Upper lobe of right lung (tissue), 1 donor: ENCODE results near the gene PRSS2. TPM values are rescaled to one million over a fixed set of nuclear protein-coding genes. Genes with fewer than 3 reads are reported as not detected.

Experiments used
- ATAC-seq: fragments of 200-7000 bp; cut with Tn5 transposase; one replicate; pipeline ENCODE4 v1.9.1; 2020; ENCODE audit warnings: mild to moderate bottlenecking, moderate library complexity
- DNase-seq: peaks from one replicate; pipeline ENCODE4 v3.0.0-alpha.2; 2020
- H3K27ac ChIP-seq: fragments of 200-600 bp; one replicate; pipeline ENCODE4 v1.8.0; 2022
- H3K27me3 ChIP-seq: fragments of 200-600 bp; one replicate; pipeline ENCODE4 v1.8.0; 2022; ENCODE audit warnings: mild to moderate bottlenecking
- H3K36me3 ChIP-seq: fragments of 200-600 bp; one replicate; pipeline ENCODE4 v1.8.0; 2022
- H3K4me1 ChIP-seq: fragments of 200-600 bp; one replicate; pipeline ENCODE4 v1.8.0; 2022
- H3K4me3 ChIP-seq: fragments of 200-600 bp; one replicate; pipeline ENCODE4 v1.8.0; 2022; ENCODE audit warnings: mild to moderate bottlenecking
- H3K9me3 ChIP-seq: fragments of 200-600 bp; one replicate; pipeline ENCODE4 v1.8.0; 2022
- intact Hi-C: fragments of 100-400 bp; cut with DNase I; formaldehyde crosslinking; loops from one replicate; pipeline ENCODE4 v1.11.0; 2022
- total RNA-seq: library from RNA; stranded (reverse); fragmentation: NEBNext Ultra II Directional; extraction: Animal tissue kit (Norgen Biotek cat#: 25700); gene quantifications from one replicate; pipeline ENCODE4 v1.2.1, GENCODE V29; 2021
- TF ChIP-seq, protein P1 (sequence below): fragments of 200-600 bp; IDR thresholded peaks from one replicate; pipeline ENCODE4 v1.8.0; 2022; ENCODE audit warnings: antibody characterized with exemption
- donor health status: DM: no; HTN: yes; CAD: no; lungs with severe emphysema.

PRSS2 gene
- total RNA-seq, 1 donor from 2014 or later: not detected

DNA sequence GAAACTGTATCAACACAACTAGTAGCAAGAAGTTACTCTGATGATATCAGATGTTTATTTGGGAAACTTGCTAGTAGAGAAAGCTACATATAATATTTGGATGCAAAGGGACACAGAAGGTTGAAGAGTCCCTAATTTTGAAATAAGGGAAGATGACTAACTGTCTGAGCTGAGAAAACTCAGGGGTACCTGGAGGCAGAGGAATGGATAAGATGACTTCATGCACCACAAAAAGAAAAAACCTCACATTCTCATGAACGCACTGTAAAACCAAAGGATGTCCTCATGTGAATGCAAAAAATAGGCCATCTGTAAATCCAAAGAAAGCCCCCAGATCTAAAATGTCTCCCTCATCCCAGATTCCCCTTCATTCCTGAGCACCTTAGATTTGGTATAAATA lies 29.3 kb downstream of the PRSS2 start:
- H3K36me3 ChIP-seq: no peaks in the 10 kb centered on the region
- ATAC-seq (no peak), DNase-seq (no peak)
- no peak overlapping the region for H3K27ac ChIP-seq
- H3K9me3 ChIP-seq: no peaks in the 10 kb centered on the region
- peaks cover 15% of the 10 kb centered on the region for H3K4me1 ChIP-seq
- peaks cover 43% of the 10 kb centered on the region for H3K27me3 ChIP-seq
- TF ChIP-seq, protein P1, sequence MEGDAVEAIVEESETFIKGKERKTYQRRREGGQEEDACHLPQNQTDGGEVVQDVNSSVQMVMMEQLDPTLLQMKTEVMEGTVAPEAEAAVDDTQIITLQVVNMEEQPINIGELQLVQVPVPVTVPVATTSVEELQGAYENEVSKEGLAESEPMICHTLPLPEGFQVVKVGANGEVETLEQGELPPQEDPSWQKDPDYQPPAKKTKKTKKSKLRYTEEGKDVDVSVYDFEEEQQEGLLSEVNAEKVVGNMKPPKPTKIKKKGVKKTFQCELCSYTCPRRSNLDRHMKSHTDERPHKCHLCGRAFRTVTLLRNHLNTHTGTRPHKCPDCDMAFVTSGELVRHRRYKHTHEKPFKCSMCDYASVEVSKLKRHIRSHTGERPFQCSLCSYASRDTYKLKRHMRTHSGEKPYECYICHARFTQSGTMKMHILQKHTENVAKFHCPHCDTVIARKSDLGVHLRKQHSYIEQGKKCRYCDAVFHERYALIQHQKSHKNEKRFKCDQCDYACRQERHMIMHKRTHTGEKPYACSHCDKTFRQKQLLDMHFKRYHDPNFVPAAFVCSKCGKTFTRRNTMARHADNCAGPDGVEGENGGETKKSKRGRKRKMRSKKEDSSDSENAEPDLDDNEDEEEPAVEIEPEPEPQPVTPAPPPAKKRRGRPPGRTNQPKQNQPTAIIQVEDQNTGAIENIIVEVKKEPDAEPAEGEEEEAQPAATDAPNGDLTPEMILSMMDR: no peak
- intact Hi-C loops: no loop called here
- H3K4me3 ChIP-seq: no peak overlapping the region

DNA sequence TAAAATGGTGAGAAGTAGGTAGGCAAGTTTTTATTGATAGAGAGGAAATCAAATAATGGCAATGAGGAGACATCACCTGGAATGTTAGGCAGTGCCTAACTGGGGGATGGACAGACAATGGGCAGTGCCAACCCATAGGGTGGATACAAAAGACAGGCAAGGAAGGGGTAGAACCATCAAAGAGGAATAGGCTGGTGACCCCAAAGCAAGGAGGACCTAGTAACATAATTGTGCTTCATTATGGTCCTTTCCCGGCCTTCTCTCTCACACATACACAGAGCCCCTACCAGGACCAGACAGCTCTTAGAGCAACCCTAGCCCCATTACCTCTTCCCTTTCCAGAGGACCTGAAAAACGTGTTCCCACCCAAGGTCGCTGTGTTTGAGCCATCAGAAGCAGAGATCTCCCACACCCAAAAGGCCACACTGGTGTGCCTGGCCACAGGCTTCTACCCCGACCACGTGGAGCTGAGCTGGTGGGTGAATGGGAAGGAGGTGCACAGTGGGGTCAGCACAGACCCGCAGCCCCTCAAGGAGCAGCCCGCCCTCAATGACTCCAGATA lies 30.0 kb downstream of the PRSS2 start:
- DNase-seq: no peak
- Histone ChIP-seq H3K27me3 (peaks cover 38% of the 10 kb centered on the region), H3K4me1 (peaks cover 15% of the 10 kb centered on the region), H3K4me3 (no peak overlapping the region), H3K27ac (no peak overlapping the region), H3K9me3 (no peaks in the 10 kb centered on the region), H3K36me3 (no peaks in the 10 kb centered on the region)
- intact Hi-C loops: no loop called here
- no peak for ATAC-seq
- TF ChIP-seq, protein P1: no peak

DNA sequence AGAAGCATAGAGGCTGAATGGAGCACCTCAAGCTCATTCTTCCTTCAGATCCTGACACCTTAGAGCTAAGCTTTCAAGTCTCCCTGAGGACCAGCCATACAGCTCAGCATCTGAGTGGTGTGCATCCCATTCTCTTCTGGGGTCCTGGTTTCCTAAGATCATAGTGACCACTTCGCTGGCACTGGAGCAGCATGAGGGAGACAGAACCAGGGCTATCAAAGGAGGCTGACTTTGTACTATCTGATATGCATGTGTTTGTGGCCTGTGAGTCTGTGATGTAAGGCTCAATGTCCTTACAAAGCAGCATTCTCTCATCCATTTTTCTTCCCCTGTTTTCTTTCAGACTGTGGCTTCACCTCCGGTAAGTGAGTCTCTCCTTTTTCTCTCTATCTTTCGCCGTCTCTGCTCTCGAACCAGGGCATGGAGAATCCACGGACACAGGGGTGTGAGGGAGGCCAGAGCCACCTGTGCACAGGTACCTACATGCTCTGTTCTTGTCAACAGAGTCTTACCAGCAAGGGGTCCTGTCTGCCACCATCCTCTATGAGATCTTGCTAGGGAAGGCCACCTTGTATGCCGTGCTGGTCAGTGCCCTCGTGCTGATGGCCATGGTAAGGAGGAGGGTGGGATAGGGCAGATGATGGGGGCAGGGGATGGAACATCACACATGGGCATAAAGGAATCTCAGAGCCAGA lies 31.0 kb downstream of the PRSS2 start:
- intact Hi-C loops: no loop called here
- H3K27ac ChIP-seq: no peak overlapping the region
- ATAC-seq (no peak), DNase-seq (no peak)
- H3K9me3 ChIP-seq: no peaks in the 10 kb centered on the region
- H3K4me3 ChIP-seq: no peak overlapping the region
- H3K4me1 ChIP-seq: peaks cover 13% of the 10 kb centered on the region
- H3K36me3 ChIP-seq: no peaks in the 10 kb centered on the region
- peaks cover 28% of the 10 kb centered on the region for H3K27me3 ChIP-seq
- TF ChIP-seq, protein P1: no peak

DNA sequence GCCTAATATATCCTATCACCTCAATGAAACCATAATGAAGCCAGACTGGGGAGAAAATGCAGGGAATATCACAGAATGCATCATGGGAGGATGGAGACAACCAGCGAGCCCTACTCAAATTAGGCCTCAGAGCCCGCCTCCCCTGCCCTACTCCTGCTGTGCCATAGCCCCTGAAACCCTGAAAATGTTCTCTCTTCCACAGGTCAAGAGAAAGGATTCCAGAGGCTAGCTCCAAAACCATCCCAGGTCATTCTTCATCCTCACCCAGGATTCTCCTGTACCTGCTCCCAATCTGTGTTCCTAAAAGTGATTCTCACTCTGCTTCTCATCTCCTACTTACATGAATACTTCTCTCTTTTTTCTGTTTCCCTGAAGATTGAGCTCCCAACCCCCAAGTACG lies 31.5 kb downstream of the PRSS2 start:
- DNase-seq (no peak), ATAC-seq (no peak)
- H3K4me3 ChIP-seq: no peak overlapping the region
- TF ChIP-seq, protein P1: no peak
- no peaks in the 10 kb centered on the region for H3K9me3 ChIP-seq
- no peaks in the 10 kb centered on the region for H3K36me3 ChIP-seq
- H3K4me1 ChIP-seq: peaks cover 7% of the 10 kb centered on the region
- H3K27me3 ChIP-seq: peaks cover 22% of the 10 kb centered on the region
- intact Hi-C loops: no loop called here
- no peak overlapping the region for H3K27ac ChIP-seq

DNA sequence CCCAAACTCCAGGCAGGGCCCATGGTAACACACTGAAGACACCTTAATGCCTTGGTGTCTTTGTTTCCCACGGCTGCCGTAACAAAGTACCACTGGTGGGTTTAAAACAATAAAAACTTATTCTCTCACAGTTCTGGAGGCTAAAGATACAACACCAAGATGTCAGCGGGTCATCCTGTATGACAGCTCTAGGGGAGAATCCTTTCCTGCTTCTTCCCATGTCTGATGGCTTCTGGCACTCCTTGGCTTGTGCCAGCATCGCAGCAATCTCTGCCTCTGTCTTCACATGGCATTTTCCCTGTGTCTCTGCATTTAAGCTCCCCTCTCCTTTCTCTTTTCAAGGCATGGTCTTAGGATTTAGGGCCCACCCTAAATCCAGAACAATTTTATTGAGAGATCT lies 33.1 kb downstream of the PRSS2 start:
- no peak for DNase-seq
- intact Hi-C loops: no loop called here

More for the DNA sequence above, 33.1 kb downstream of the PRSS2 start:
- Histone ChIP-seq H3K4me3 (no peak overlapping the region), H3K4me1 (no peaks in the 10 kb centered on the region), H3K9me3 (no peaks in the 10 kb centered on the region), H3K36me3 (no peaks in the 10 kb centered on the region), H3K27ac (no peak overlapping the region), H3K27me3 (peaks cover 14% of the 10 kb centered on the region)
- TF ChIP-seq, protein P1: no peak
- no peak for ATAC-seq
